GM23338 (cell line): ENCODE data around the gene PLBD2. TPM values are rescaled to one million over a fixed set of nuclear protein-coding genes. Genes with fewer than 3 reads are reported as not detected.

ENCODE experiments used
- ATAC-seq: fragments of 200-7000 bp; cut with Tn5 transposase; 3 replicates; pipeline ENCODE4 v1.9.1; 2020
- DNase-seq: peaks from one replicate; pipeline ENCODE4 v3.0.0-alpha.2; 2015; ENCODE audit warnings: low spot score
- H2AFZ ChIP-seq: fragments of 200-600 bp; sonication (generic); 2 replicates; pipeline ENCODE4 v1.8.0; 2016; ENCODE audit warnings: antibody characterized with exemption, mild to moderate bottlenecking, moderate library complexity
- H3F3A ChIP-seq: fragments of 200-600 bp; sonication (generic); replicated peaks from 2 replicates; pipeline ENCODE4 v1.8.0; 2017; ENCODE audit warnings: antibody characterized with exemption, mixed run types, low read depth
- H3K27ac ChIP-seq: fragments of 200-600 bp; sonication (generic); 2 replicates; pipeline ENCODE4 v1.6.1; 2016; ENCODE audit warnings: low read depth
- H3K27me3 ChIP-seq: fragments of 200-600 bp; sonication (generic); 2 replicates; pipeline ENCODE4 v1.8.0; 2016; ENCODE audit warnings: mild to moderate bottlenecking, mixed run types, moderate library complexity; ENCODE audit not compliant: insufficient read depth
- H3K36me3 ChIP-seq: fragments of 200-600 bp; sonication (generic); 2 replicates; pipeline ENCODE4 v1.8.0; 2016; ENCODE audit warnings: mild to moderate bottlenecking; ENCODE audit not compliant: insufficient read depth
- H3K4me1 ChIP-seq: fragments of 200-600 bp; sonication (generic); 2 replicates; pipeline ENCODE4 v1.8.0; 2016; ENCODE audit warnings: mild to moderate bottlenecking, moderate library complexity; ENCODE audit not compliant: insufficient read depth
- H3K4me2 ChIP-seq: fragments of 200-600 bp; sonication (generic); 2 replicates; pipeline ENCODE4 v1.7.1; 2017; ENCODE audit warnings: mixed run types
- H3K4me3 ChIP-seq: fragments of 200-600 bp; sonication (generic); 2 replicates; pipeline ENCODE4 v1.6.1; 2016; ENCODE audit warnings: mixed run types
- H3K79me2 ChIP-seq: fragments of 200-600 bp; sonication (generic); replicated peaks from 2 replicates; pipeline ENCODE4 v1.8.0; 2017; ENCODE audit warnings: mild to moderate bottlenecking; ENCODE audit not compliant: insufficient read depth
- H3K9me2 ChIP-seq: fragments of 200-600 bp; sonication (generic); 2 replicates; pipeline ENCODE4 v1.8.0; 2017; ENCODE audit not compliant: insufficient read depth
- H4K20me1 ChIP-seq: fragments of 200-600 bp; sonication (generic); replicated peaks from 2 replicates; pipeline ENCODE4 v1.8.0; 2017; ENCODE audit warnings: mild to moderate bottlenecking; ENCODE audit not compliant: insufficient read depth
- H3K27ac Mint-ChIP-seq: 2 replicates; pipeline ENCODE4 v1.8.0; 2020; ENCODE audit warnings: inconsistent platforms, mild to moderate bottlenecking, moderate library complexity, mixed read lengths
- H3K27me3 Mint-ChIP-seq: 3 replicates; pipeline ENCODE4 v1.8.0; 2022; ENCODE audit warnings: low read depth, mild to moderate bottlenecking, moderate library complexity, mixed read lengths, inconsistent platforms; ENCODE audit not compliant: insufficient read depth, poor library complexity
- H3K36me3 Mint-ChIP-seq: 3 replicates; pipeline ENCODE4 v1.8.0; 2021; ENCODE audit warnings: low read depth, mild to moderate bottlenecking, inconsistent platforms, moderate library complexity, mixed read lengths
- H3K4me1 Mint-ChIP-seq: 3 replicates; pipeline ENCODE4 v1.8.0; 2020; ENCODE audit warnings: mild to moderate bottlenecking, inconsistent platforms, mixed read lengths
- H3K4me3 Mint-ChIP-seq: 3 replicates; pipeline ENCODE4 v1.8.0; 2021; ENCODE audit warnings: moderate library complexity, mild to moderate bottlenecking, inconsistent platforms, mixed read lengths
- H3K9me3 Mint-ChIP-seq: 3 replicates; pipeline ENCODE4 v1.8.0; 2020; ENCODE audit warnings: moderate library complexity, mild to moderate bottlenecking, inconsistent platforms, mixed read lengths
- CREB1 ChIP-seq: fragments of 250-450 bp; sonication (Bioruptor Pico); IDR thresholded peaks from 2 replicates; pipeline ENCODE4 v1.5.0; 2020; ENCODE audit warnings: low read depth, mild to moderate bottlenecking, moderate library complexity
- ETS1 ChIP-seq: IDR thresholded peaks from 2 replicates; pipeline ENCODE4 v1.6.1; 2016; ENCODE audit warnings: antibody characterized with exemption
- EZH2phosphoT487 ChIP-seq: fragments of 200-600 bp; sonication (generic); IDR thresholded peaks from one replicate; pipeline ENCODE4 v1.8.1; 2018; ENCODE audit warnings: antibody characterized with exemption; ENCODE audit not compliant: unreplicated experiment
- JUNB ChIP-seq: IDR thresholded peaks from one replicate; pipeline ENCODE4 v1.6.1; 2016; ENCODE audit warnings: antibody characterized with exemption; ENCODE audit not compliant: unreplicated experiment
- POLR2AphosphoS5 ChIP-seq: IDR thresholded peaks from 2 replicates; pipeline ENCODE4 v1.6.1; 2016; ENCODE audit warnings: antibody characterized with exemption, low read depth
- STAT1 ChIP-seq: IDR thresholded peaks from one replicate; pipeline ENCODE4 v1.6.1; 2016; ENCODE audit warnings: antibody characterized with exemption; ENCODE audit not compliant: unreplicated experiment
- ZNF114 ChIP-seq: fragments of 250-450 bp; sonication (Bioruptor Pico); IDR thresholded peaks from 2 replicates; pipeline ENCODE4 v1.5.0; 2020; ENCODE audit warnings: mild to moderate bottlenecking, moderate library complexity
- polyA plus RNA-seq: library from polyadenylated mRNA; unstranded; fragments of >200 nt; fragmentation: Nextera tagmentation; extraction: Ambion mirVana; gene quantifications from 2 replicates; pipeline ENCODE4 v1.2.1, GENCODE V29; 2016
- total RNA-seq: library from RNA; depleted of rRNA; stranded (reverse); fragments of >200 nt; shearing (Covaris generic); gene quantifications from 2 replicates; pipeline ENCODE4 v1.2.3, GENCODE V29; 2014
- TF ChIP-seq, protein P1 (sequence below), 2 experiments: fragments of 200-600 bp in 1 of 2; sonication (generic) in 1 of 2; conservative IDR thresholded peaks; 2 replicates each; pipeline versions ENCODE4 v1.5.1 to v1.6.1; 2016 to 2017; ENCODE audit warnings: antibody characterized with exemption in 2 of 2, low read depth in 2 of 2, mild to moderate bottlenecking in 2 of 2, moderate library complexity in 1 of 2
- TF ChIP-seq, protein P2 (sequence below): fragments of 250-450 bp; sonication (Bioruptor Pico); IDR thresholded peaks from 2 replicates; pipeline ENCODE4 v1.5.0; 2020; ENCODE audit warnings: mild to moderate bottlenecking, moderate library complexity

The PLBD2 gene
- total and polyA plus RNA-seq, 2 experiments from 2014 or later, result 10.2 to 37.1 TPM

DNA sequence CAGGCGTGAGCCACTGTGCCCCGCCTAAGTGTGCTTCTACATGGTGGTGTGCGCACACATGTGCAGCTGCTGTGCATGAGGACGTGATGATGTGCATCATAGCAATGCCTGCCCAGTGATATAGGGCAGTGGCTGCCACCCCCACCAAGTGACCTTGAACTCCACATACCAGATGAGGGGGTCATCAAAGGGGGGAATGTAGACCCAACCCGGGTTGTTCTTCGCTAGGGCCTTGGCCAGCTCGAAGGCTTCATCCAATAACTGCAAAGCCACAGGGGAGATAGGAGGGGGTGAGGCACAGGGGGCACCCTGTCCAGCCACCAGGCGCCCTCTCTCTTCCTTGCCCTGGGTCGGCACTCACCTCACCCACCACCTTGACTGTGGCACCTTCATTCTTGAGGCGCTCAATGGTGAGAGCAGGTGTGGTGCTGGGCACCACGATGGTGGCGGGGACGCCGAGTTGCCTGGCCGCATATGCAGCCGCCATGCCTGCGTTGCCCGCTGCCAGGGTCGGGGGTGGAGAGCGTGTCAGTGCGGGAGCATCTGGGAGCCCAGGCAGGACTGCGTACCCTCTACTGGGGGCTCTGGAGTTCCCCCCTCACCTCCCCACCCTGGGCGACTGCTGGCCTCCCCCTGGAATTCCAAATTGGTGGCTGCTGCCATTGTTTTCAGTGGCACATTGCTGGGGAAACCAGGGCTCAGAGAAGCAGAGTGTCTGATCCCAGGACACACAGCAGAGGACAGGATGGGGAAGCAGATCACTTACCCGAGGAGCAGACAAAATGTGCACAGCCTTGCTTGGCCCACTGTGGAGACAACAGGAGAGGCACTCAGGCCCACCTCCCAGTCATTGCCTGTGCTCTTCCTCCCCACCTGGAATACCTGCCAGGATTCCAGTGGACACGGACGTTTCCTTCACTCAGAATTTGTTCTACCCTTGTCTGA is 40.2 kb downstream of the PLBD2 start:
- H2AFZ ChIP-seq, result no peak overlapping the region
- ATAC-seq, result no peak
- no peak overlapping the region for H3K4me2 ChIP-seq
- H3K27ac ChIP-seq, result no peak overlapping the region
- no peaks in the 10 kb centered on the region for H3K36me3 ChIP-seq
- no peaks in the 10 kb centered on the region for H4K20me1 ChIP-seq
- no peaks in the 10 kb centered on the region for H3K9me2 ChIP-seq
- no peak for TF ChIP-seq POLR2AphosphoS5
- TF ChIP-seq ZNF114, result no peak
- TF ChIP-seq, protein P1, sequence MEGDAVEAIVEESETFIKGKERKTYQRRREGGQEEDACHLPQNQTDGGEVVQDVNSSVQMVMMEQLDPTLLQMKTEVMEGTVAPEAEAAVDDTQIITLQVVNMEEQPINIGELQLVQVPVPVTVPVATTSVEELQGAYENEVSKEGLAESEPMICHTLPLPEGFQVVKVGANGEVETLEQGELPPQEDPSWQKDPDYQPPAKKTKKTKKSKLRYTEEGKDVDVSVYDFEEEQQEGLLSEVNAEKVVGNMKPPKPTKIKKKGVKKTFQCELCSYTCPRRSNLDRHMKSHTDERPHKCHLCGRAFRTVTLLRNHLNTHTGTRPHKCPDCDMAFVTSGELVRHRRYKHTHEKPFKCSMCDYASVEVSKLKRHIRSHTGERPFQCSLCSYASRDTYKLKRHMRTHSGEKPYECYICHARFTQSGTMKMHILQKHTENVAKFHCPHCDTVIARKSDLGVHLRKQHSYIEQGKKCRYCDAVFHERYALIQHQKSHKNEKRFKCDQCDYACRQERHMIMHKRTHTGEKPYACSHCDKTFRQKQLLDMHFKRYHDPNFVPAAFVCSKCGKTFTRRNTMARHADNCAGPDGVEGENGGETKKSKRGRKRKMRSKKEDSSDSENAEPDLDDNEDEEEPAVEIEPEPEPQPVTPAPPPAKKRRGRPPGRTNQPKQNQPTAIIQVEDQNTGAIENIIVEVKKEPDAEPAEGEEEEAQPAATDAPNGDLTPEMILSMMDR (conservative IDR thresholded peaks at IDR 0.05; ENCODE audit: low read depth in 2 of 2), result no peak
- TF ChIP-seq CREB1 (CRISPR knock-in tag), result no peak
- no peak for DNase-seq
- no peak overlapping the region for H3K4me3 ChIP-seq
- no peaks in the 10 kb centered on the region for H3K36me3 Mint-ChIP-seq
- H3F3A ChIP-seq, result no peaks in the 10 kb centered on the region
- H3K79me2 ChIP-seq, result no peaks in the 10 kb centered on the region
- peaks cover 2% of the 10 kb centered on the region for H3K27me3 Mint-ChIP-seq
- no peaks in the 10 kb centered on the region for H3K4me1 ChIP-seq
- H3K4me1 Mint-ChIP-seq, result no peaks in the 10 kb centered on the region
- no peak overlapping the region for H3K4me3 Mint-ChIP-seq
- H3K9me3 Mint-ChIP-seq, result no peaks in the 10 kb centered on the region; the same call in 2 of the 3 replicates
- H3K27me3 ChIP-seq, result no peaks in the 10 kb centered on the region
- no peak overlapping the region for H3K27ac Mint-ChIP-seq

- DNase-seq, result no peak
- Histone ChIP-seq H3K4me1 (peaks cover 7% of the 10 kb centered on the region), H3K27me3 (no peaks in the 10 kb centered on the region), H3K27ac (no peak overlapping the region), H3K4me2 (no peak overlapping the region), H2AFZ (no peak overlapping the region), H3K79me2 (no peaks in the 10 kb centered on the region), H3K4me3 (no peak overlapping the region), H4K20me1 (no peaks in the 10 kb centered on the region), H3K9me2 (no peaks in the 10 kb centered on the region), H3K36me3 (no peaks in the 10 kb centered on the region), H3F3A (no peaks in the 10 kb centered on the region)
- Mint-ChIP-seq H3K4me3 (no peak overlapping the region), H3K4me1 (peaks cover 6% of the 10 kb centered on the region), H3K27ac (no peak overlapping the region), H3K9me3 (no peaks in the 10 kb centered on the region; the same call in 2 of the 3 replicates), H3K27me3 (peaks cover 2% of the 10 kb centered on the region), H3K36me3 (no peaks in the 10 kb centered on the region)
- ATAC-seq, result no peak
- TF ChIP-seq, protein P2, sequence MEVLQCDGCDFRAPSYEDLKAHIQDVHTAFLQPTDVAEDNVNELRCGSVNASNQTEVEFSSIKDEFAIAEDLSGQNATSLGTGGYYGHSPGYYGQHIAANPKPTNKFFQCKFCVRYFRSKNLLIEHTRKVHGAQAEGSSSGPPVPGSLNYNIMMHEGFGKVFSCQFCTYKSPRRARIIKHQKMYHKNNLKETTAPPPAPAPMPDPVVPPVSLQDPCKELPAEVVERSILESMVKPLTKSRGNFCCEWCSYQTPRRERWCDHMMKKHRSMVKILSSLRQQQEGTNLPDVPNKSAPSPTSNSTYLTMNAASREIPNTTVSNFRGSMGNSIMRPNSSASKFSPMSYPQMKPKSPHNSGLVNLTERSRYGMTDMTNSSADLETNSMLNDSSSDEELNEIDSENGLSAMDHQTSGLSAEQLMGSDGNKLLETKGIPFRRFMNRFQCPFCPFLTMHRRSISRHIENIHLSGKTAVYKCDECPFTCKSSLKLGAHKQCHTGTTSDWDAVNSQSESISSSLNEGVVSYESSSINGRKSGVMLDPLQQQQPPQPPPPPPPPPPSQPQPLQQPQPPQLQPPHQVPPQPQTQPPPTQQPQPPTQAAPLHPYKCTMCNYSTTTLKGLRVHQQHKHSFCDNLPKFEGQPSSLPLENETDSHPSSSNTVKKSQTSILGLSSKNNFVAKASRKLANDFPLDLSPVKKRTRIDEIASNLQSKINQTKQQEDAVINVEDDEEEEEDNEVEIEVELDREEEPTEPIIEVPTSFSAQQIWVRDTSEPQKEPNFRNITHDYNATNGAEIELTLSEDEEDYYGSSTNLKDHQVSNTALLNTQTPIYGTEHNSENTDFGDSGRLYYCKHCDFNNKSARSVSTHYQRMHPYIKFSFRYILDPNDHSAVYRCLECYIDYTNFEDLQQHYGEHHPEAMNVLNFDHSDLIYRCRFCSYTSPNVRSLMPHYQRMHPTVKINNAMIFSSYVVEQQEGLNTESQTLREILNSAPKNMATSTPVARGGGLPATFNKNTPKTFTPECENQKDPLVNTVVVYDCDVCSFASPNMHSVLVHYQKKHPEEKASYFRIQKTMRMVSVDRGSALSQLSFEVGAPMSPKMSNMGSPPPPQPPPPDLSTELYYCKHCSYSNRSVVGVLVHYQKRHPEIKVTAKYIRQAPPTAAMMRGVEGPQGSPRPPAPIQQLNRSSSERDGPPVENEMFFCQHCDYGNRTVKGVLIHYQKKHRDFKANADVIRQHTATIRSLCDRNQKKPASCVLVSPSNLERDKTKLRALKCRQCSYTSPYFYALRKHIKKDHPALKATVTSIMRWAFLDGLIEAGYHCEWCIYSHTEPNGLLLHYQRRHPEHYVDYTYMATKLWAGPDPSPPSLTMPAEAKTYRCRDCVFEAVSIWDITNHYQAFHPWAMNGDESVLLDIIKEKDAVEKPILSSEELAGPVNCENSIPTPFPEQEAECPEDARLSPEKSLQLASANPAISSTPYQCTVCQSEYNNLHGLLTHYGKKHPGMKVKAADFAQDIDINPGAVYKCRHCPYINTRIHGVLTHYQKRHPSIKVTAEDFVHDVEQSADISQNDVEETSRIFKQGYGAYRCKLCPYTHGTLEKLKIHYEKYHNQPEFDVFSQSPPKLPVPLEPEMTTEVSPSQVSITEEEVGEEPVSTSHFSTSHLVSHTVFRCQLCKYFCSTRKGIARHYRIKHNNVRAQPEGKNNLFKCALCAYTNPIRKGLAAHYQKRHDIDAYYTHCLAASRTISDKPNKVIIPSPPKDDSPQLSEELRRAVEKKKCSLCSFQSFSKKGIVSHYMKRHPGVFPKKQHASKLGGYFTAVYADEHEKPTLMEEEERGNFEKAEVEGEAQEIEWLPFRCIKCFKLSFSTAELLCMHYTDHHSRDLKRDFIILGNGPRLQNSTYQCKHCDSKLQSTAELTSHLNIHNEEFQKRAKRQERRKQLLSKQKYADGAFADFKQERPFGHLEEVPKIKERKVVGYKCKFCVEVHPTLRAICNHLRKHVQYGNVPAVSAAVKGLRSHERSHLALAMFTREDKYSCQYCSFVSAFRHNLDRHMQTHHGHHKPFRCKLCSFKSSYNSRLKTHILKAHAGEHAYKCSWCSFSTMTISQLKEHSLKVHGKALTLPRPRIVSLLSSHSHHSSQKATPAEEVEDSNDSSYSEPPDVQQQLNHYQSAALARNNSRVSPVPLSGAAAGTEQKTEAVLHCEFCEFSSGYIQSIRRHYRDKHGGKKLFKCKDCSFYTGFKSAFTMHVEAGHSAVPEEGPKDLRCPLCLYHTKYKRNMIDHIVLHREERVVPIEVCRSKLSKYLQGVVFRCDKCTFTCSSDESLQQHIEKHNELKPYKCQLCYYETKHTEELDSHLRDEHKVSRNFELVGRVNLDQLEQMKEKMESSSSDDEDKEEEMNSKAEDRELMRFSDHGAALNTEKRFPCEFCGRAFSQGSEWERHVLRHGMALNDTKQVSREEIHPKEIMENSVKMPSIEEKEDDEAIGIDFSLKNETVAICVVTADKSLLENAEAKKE (CRISPR knock-in tag), result no peak
- TF ChIP-seq EZH2phosphoT487 (no peak), JUNB (no peak), CREB1 (CRISPR knock-in tag) (no peak), POLR2AphosphoS5 (no peak), STAT1 (no peak), ETS1 (no peak)
Measured at GRCh38 chr12:113399490-113399889, 41.1 kb downstream of the PLBD2 start.
